GM12878 (cell line): ENCODE measurements around the gene GRAMD1A.

Experiments
- BMI1 ChIP-seq: fragments of 450-650 bp; IDR thresholded peaks from 2 replicates; pipeline ENCODE4 v1.6.1; 2016; ENCODE audit warnings: mild to moderate bottlenecking, moderate library complexity, borderline replicate concordance
- CTCF ChIP-seq, 3 experiments: IDR thresholded peaks in 2 of 3; conservative IDR thresholded peaks in 1 of 3; 2 replicates each; pipeline ENCODE4 v1.5.1; 2011; ENCODE audit warnings: low read depth in 3 of 3, low read length in 3 of 3, mild to moderate bottlenecking in 3 of 3, control low read depth in 2 of 3, moderate library complexity in 2 of 3, inconsistent platforms in 1 of 3, mixed read lengths in 1 of 3; ENCODE audit not compliant: control insufficient read depth in 2 of 3, insufficient read depth in 1 of 3; ENCODE audit errors: extremely low read depth in 1 of 3
- ETV6 ChIP-seq, 2 experiments: fragments of 450-650 bp in 1 of 2; IDR thresholded peaks in 1 of 2; conservative IDR thresholded peaks in 1 of 2; 2 replicates each; pipeline ENCODE4 v1.6.1; 2014; ENCODE audit warnings: antibody characterized with exemption in 1 of 2, borderline replicate concordance in 1 of 2, low read depth in 1 of 2, mild to moderate bottlenecking in 1 of 2, moderate library complexity in 1 of 2
- PAX8 ChIP-seq: fragments of 450-650 bp; IDR thresholded peaks from 2 replicates; pipeline ENCODE4 v1.6.1; 2017; ENCODE audit warnings: mild to moderate bottlenecking, moderate library complexity
- POLR2A ChIP-seq: IDR thresholded peaks from 2 replicates; pipeline ENCODE4 v1.6.1; 2011; ENCODE audit warnings: low read depth, mild to moderate bottlenecking, low read length
- POLR2AphosphoS5 ChIP-seq: IDR thresholded peaks from 2 replicates; pipeline ENCODE4 v1.6.1; 2011; ENCODE audit warnings: mild to moderate bottlenecking, low read length, inconsistent platforms
- PRDM15 ChIP-seq: fragments of 450-650 bp; formaldehyde crosslinking; IDR thresholded peaks from 2 replicates; pipeline ENCODE4 v1.4.0; 2020; ENCODE audit warnings: mild to moderate bottlenecking, moderate library complexity
- TAF1 ChIP-seq: IDR thresholded peaks from 2 replicates; pipeline ENCODE4 v1.6.1; 2011; ENCODE audit warnings: mild to moderate bottlenecking, low read depth, low read length, borderline replicate concordance
- USF1 ChIP-seq: IDR thresholded peaks from 2 replicates; pipeline ENCODE4 v1.6.1; 2011; ENCODE audit warnings: borderline replicate concordance, low read depth, mild to moderate bottlenecking, moderate library complexity, mixed read lengths, low read length; ENCODE audit not compliant: insufficient read depth; ENCODE audit errors: extremely low read length
- ZBTB33 ChIP-seq: fragments of 450-650 bp; IDR thresholded peaks from 2 replicates; pipeline ENCODE4 v1.6.1; 2017; ENCODE audit warnings: mild to moderate bottlenecking
- ZNF24 ChIP-seq: fragments of 450-650 bp; IDR thresholded peaks from 2 replicates; pipeline ENCODE4 v1.6.1; 2017; ENCODE audit warnings: antibody characterized with exemption, mild to moderate bottlenecking
- ZNF384 ChIP-seq: IDR thresholded peaks from 2 replicates; pipeline ENCODE4 v1.6.1; 2012; ENCODE audit warnings: low read depth, mild to moderate bottlenecking, low read length, improper control_type of control experiment, borderline replicate concordance

GRCh38 chr19:34962687-34963572 lies 37.2 kb upstream of the GRAMD1A start:
- TF ChIP-seq CTCF (IDR thresholded peaks at IDR 0.05 in 2 of 3, conservative IDR thresholded peaks at IDR 0.05 in 1 of 3; ENCODE audit: control insufficient read depth in 2 of 3, extremely low read depth in 1 of 3, insufficient read depth in 1 of 3, low read depth in 3 of 3, low read length in 3 of 3) (no peak), POLR2A (no peak), ZNF24 (no peak), POLR2AphosphoS5 (no peak), TAF1 (no peak), USF1 (no peak), ETV6 (conservative IDR thresholded peaks at IDR 0.05 in 1 of 2, IDR thresholded peaks at IDR 0.05 in 1 of 2; ENCODE audit: borderline replicate concordance in 1 of 2, low read depth in 1 of 2) (no peak), ZBTB33 (no peak), PAX8 (no peak), BMI1 (no peak), PRDM15 (CRISPR knock-in tag) (no peak), ZNF384 (no peak)
